MCF 10A (cell line): ENCODE results near the gene CEP131. TPM values are rescaled to one million over a fixed set of nuclear protein-coding genes. Genes with fewer than 3 reads are reported as not detected.

Source experiments
- BruUV-seq: library from RNA; stranded (reverse); fragments of 400-500 nt; replicated peaks from 2 replicates; lab custom pipeline; 2021; lab: Mats Ljungman, UMichigan
- CTCF ChIA-PET: fragments of 300-600 bp; sonication (Branson Sonifier 250); formaldehyde crosslinking; extraction: SDS; loops from one replicate; lab custom pipeline; 2021; ENCODE audit warnings: antibody characterized with exemption, inconsistent platforms; lab: Yijun Ruan, JAX
- POLR2A ChIA-PET: fragments of 300-600, 350-650 bp; sonication (Branson Sonifier 250); formaldehyde crosslinking; extraction: SDS; loops from one replicate; lab custom pipeline; 2020; ENCODE audit warnings: antibody characterized with exemption, inconsistent platforms; lab: Yijun Ruan, JAX
- DNase-seq: peaks from one replicate; pipeline ENCODE4 v3.0.0-alpha.2; 2018; ENCODE audit not compliant: unreplicated experiment
- H3K27ac Mint-ChIP-seq: one replicate; pipeline ENCODE4 v1.8.0; 2022; ENCODE audit warnings: mild to moderate bottlenecking, low read depth, mixed read lengths; ENCODE audit not compliant: unreplicated experiment
- H3K27me3 Mint-ChIP-seq: one replicate; pipeline ENCODE4 v1.8.0; 2022; ENCODE audit warnings: mixed read lengths; ENCODE audit not compliant: insufficient read depth, unreplicated experiment
- H3K36me3 Mint-ChIP-seq: one replicate; pipeline ENCODE4 v1.8.0; 2022; ENCODE audit warnings: mild to moderate bottlenecking, moderate library complexity, mixed read lengths; ENCODE audit not compliant: insufficient read depth, unreplicated experiment
- H3K4me1 Mint-ChIP-seq: one replicate; pipeline ENCODE4 v1.8.0; 2022; ENCODE audit warnings: mixed read lengths; ENCODE audit not compliant: insufficient read depth, unreplicated experiment
- H3K4me3 Mint-ChIP-seq: one replicate; pipeline ENCODE4 v1.8.0; 2022; ENCODE audit warnings: mild to moderate bottlenecking, moderate library complexity, mixed read lengths; ENCODE audit not compliant: unreplicated experiment
- H3K9me3 Mint-ChIP-seq: one replicate; pipeline ENCODE4 v1.8.0; 2022; ENCODE audit warnings: mixed read lengths; ENCODE audit not compliant: unreplicated experiment
- CTCF ChIP-seq: fragments of 200-600 bp; IDR thresholded peaks from one replicate; pipeline ENCODE4 v1.8.0; 2022; ENCODE audit warnings: antibody characterized with exemption, mild to moderate bottlenecking; ENCODE audit not compliant: unreplicated experiment
- intact Hi-C: fragments of 100-400 bp; cut with micrococcal nuclease; formaldehyde crosslinking; loops from 2 replicates; pipeline ENCODE4 v1.14.1; 2022
- total RNA-seq: library from RNA; stranded (reverse); gene quantifications from 2 replicates; pipeline ENCODE4 v1.2.3, GENCODE V29; 2022

The CEP131 gene
- total RNA-seq, 1 experiment from 2014 or later: 9.5 TPM

- no peak for TF ChIP-seq CTCF
- intact Hi-C loops: no loop called here
- no peak overlapping the region for H3K27ac Mint-ChIP-seq
- H3K4me1 Mint-ChIP-seq: no peaks in the 10 kb centered on the region
- no peaks in the 10 kb centered on the region for H3K36me3 Mint-ChIP-seq
- ChIA-PET POLR2A (interaction anchor here (0.7 kb wide), 1 partner anchor 31 kb away, joined by 3 read pairs; no protein-coding TSS in a partner anchor), CTCF (no interaction called here)
- no peak overlapping the region for H3K4me3 Mint-ChIP-seq
- no peaks in the 10 kb centered on the region for H3K27me3 Mint-ChIP-seq
- DNase-seq: no peak
- BruUV-seq: no TSS peak
- H3K9me3 Mint-ChIP-seq: no peaks in the 10 kb centered on the region
Observed at GRCh38 chr17:81173052-81173761, 49.6 kb downstream of the CEP131 start.

- Mint-ChIP-seq H3K27me3 (no peaks in the 10 kb centered on the region), H3K4me3 (no peak overlapping the region), H3K36me3 (no peaks in the 10 kb centered on the region), H3K27ac (no peak overlapping the region), H3K9me3 (no peaks in the 10 kb centered on the region), H3K4me1 (no peaks in the 10 kb centered on the region)
- no peak for TF ChIP-seq CTCF
- CTCF ChIA-PET: interaction anchor here (0.6 to 0.9 kb wide), 2 partner anchors 21 to 732 kb away, joined by 3 to 4 read pairs; no protein-coding TSS in a partner anchor
- intact Hi-C loops: no loop called here
- no TSS peak for BruUV-seq
- DNase-seq: no peak
- POLR2A ChIA-PET: no interaction called here
Observed at GRCh38 chr17:81171941-81172340, 50.8 kb downstream of the CEP131 start.

GRCh38 chr17:81170727-81171494 is 51.9 kb downstream of the CEP131 start:
- ChIA-PET POLR2A (no interaction called here), CTCF (interaction anchor here (0.9 kb wide), 1 partner anchor 20 kb away, joined by 4 read pairs; no protein-coding TSS in a partner anchor)
- Mint-ChIP-seq H3K4me1 (no peaks in the 10 kb centered on the region), H3K27ac (no peak overlapping the region), H3K4me3 (no peak overlapping the region), H3K9me3 (no peaks in the 10 kb centered on the region), H3K27me3 (no peaks in the 10 kb centered on the region), H3K36me3 (no peaks in the 10 kb centered on the region)
- BruUV-seq: no TSS peak
- no peak for DNase-seq
- no peak for TF ChIP-seq CTCF
- intact Hi-C loops: no loop called here

- no TSS peak for BruUV-seq
Observed at GRCh38 chr17:81169870-81170309, 52.9 kb downstream of the CEP131 start.

More at GRCh38 chr17:81169870-81170309, 52.9 kb downstream of the CEP131 start:
- intact Hi-C loops: no loop called here
- ChIA-PET CTCF (no interaction called here), POLR2A (no interaction called here)
- H3K27ac Mint-ChIP-seq: no peak overlapping the region
- H3K36me3 Mint-ChIP-seq: no peaks in the 10 kb centered on the region
- no peak for DNase-seq
- no peaks in the 10 kb centered on the region for H3K27me3 Mint-ChIP-seq
- no peak overlapping the region for H3K4me3 Mint-ChIP-seq
- no peaks in the 10 kb centered on the region for H3K9me3 Mint-ChIP-seq
- no peak for TF ChIP-seq CTCF
- H3K4me1 Mint-ChIP-seq: no peaks in the 10 kb centered on the region
